ENCODE results near the gene MAGOH.

DNA sequence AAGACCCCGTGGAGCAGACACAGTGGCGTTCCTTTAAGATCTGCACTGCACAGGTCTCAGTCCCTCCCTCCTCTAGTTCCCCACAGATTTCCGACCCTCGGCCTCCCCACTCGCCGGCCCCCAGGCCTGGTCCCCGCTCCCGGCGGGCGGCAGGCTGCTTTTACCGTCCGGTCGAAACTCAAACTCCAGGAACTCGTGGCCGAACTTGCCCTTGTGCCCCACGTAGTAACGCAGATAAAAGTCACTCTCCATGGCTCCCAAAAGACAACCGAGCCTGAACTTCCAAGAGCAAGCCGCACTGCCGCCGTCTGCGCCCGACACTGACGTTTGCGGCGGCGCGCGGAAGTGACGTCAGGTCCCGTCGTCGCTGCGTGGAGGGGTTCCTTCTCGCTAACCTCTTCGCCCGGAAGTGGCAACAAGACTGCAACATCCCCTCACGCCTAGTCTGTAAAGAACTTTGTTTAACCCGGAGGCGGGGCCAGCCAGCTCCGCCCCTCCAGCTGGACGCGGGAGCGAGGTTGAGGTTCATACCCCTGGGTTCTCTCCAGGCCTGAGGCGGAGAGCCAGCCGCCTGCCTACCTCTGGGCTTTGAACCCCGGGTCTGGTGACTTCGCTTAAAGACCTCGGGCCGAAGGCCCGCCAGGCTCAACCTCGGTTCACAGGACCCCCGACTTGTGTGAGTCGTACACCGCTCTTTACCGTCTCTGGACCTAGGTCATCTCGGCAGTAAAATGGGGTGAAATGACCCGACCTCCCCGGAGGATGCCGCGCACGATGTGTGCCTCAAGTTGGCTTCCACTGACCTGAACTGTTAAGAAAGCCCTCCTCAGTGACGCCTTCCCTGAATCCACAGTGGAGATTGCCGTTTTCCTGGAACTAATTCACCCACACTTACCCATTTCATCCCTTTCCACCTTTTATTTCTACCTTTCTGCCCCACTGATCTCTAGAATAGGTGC lies at the start of gene MAGOH:
- TF ChIP-seq, protein P1, sequence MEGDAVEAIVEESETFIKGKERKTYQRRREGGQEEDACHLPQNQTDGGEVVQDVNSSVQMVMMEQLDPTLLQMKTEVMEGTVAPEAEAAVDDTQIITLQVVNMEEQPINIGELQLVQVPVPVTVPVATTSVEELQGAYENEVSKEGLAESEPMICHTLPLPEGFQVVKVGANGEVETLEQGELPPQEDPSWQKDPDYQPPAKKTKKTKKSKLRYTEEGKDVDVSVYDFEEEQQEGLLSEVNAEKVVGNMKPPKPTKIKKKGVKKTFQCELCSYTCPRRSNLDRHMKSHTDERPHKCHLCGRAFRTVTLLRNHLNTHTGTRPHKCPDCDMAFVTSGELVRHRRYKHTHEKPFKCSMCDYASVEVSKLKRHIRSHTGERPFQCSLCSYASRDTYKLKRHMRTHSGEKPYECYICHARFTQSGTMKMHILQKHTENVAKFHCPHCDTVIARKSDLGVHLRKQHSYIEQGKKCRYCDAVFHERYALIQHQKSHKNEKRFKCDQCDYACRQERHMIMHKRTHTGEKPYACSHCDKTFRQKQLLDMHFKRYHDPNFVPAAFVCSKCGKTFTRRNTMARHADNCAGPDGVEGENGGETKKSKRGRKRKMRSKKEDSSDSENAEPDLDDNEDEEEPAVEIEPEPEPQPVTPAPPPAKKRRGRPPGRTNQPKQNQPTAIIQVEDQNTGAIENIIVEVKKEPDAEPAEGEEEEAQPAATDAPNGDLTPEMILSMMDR (IDR thresholded peaks at IDR 0.05): peak in 1 of 3 donors; percentile 22
- TF ChIP-seq POLR2A (IDR thresholded peaks at IDR 0.05) (peak; percentile 85), EP300 (IDR thresholded peaks at IDR 0.05) (no peak)

Data from ovary (tissue), 3 donors.